HG03135 (cell line): ENCODE measurements around the gene DAP.
"Not testable (repeated sequence)": the region's sequence is repeated elsewhere in the genome, so short reads cannot be mapped to it uniquely, and the experiment has no call there.

Experiments
- ATAC-seq: cut with Tn5 transposase; IDR thresholded peaks from one replicate; pipeline ENCODE4 v1.9.1; 2021; ENCODE audit warnings: mild to moderate bottlenecking, moderate library complexity; ENCODE audit not compliant: unreplicated experiment

Gene DAP

DNA sequence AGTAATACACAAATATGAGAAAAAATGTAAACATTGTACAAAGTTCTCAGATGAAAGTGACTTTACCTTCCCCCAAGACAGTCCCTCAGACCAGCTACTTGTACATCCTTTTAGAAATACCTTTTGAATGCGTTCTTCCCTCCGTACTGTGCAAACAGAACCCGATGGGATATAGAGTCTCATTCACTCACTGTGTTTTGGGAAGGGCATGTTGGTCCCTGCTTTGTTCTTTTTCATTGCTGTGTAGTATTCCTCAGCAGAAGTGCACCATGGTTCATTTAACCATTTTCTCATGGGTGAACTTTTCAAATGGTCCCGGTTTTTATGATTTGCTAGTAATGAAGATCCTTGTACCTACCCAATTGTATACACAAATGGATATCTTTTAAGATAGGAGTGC lies 102.8 kb downstream of the DAP start:
- no peak for ATAC-seq

DNA sequence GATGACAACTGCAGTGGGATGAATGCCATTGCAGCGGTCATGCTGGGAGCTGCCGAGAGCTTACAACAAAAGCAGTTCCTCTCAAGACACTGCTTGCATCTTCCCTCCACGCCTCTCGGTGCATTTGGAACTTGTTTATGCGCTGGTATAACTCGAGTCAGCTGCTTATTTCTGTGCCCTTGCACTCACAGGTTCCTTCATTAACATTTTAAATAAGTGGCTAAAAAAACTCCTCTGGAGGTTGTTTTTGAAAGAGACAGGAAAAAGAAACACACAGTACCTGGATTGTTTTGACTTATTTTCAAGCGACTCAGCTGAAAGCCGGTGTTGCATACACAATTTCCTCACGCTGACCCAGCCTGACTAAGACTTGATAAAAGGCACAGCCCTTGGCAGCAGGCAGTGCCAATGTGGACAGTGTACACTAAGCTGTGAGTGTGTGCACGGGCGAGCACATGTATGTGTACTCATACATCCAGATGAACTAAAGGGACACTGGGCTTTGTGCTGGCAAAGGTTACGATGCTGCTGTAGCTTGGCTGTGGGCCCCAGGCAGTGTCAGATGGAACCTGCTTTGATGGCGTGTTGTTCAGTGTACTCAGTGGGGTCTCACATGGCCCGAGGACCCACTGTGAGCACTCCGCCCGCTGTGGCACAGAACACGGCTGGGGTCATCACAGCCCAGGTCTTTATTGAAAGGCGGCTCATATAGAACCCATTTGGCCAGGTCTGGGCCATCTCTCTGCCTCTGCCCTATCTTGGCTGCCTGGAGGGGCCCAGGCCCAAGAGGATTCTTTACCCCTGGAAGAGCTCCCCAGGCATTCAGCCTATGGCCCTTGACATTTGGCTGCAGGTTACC lies 104.8 kb downstream of the DAP start:
- ATAC-seq, result no peak

DNA sequence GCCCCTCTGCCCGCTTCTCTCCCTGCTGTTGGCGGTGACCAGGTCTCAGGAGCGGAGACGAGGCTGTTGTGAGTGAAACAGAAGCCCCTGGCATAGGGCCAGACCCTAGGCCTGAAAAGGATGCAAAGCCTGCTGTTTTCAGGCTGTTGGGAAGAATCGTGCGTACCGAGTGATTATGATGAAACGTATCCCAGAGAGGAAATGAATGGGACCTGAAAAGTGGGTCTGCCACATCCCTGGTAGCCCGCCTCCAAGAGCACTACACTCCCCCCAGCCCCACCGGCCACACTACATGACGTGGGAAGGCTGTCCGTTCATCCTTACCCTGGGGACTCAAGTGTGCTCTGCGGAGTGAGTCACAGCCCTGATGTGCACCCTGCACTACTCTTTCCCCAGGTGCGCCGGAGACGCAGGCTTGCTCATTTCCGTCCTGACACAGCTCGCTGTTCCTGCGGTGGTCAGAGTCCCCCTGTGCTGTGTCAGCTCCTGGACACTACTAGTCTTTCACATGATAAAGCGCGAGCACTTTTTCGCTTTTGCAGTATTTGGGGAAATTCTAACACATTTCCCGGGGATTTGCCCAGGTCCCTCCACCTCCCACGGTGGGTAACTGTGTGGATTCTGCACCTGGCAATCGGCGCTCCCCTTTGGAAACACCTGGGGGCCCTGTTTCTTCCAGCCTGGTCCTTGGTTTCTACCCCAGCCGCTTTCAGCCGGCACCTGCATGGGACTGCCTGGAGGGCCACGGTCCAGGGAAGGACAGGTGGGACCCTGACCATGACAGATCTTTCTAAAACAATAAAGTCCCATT lies 105.7 kb downstream of the DAP start:
- ATAC-seq, result no peak

DNA sequence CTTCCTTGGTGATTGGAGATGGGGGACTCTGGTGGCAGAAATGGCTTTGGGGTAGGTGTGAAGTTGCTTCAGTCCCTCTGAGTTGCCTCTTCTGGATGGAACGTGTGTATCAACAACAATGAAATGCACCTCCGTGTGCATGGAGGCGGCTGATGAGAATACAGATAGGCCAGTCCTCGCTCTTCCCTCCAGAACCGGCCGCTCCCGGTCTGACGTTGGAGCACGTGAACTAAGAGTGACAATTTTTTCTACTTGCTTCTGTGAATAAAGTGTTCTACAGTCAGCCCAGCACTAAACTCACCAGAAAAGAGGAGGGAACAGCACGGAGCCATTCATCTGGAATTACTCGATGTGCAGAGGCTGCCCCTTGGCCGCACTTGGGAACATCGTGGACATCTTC lies 106.5 kb downstream of the DAP start:
- ATAC-seq, result no peak

DNA sequence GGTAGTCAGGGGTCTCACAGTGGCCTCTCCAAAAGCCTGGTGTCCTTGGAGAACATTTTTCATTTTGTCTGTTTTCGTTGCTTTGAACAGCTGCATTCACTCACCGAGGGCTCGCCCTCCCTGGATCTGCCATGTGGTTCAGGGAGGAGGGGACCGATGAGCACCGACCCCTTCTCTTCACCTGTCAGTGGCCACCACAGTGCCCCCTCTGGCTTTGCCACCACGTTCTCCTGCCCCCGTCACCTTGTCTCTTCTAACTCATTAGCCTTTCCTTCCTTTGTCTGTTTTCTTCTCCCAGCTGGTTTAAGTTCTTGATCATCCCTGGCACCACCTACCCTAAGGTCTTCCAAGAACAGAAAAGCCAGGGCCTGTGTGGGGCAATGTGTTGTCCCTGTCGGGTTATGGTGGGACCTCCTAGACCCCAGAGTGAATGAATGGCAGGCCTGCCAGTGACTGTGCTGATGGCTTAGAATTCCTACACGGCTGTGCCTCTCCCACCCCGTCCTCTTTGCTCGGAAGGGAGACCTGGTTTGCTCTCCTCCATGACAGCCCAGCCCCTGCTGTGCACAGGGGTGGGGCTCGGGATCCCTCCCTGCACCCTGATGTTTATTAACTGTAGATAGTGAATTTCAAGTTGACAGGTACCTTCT lies 107.2 kb downstream of the DAP start:
- ATAC-seq, result no peak

DNA sequence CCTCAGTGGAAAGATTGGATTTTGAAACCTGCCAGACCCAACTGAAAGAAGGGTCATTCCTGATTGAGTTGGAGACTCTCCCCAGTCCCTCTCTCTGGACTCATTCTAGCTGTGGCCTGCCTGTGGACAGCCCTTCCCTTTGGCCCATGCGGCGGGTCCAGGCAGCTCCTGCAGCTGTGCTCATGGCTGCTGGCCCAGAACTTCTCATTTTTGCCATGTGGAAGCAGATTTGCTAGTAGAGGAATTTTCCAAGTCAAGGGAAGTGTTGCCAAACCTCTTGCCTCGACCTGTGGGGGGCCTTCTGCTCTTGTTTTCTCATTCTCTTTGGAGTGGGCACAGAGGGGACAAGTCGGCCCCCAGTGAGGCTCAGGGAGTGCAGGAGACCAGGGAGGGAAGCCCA lies 108.0 kb downstream of the DAP start:
- no peak for ATAC-seq

DNA sequence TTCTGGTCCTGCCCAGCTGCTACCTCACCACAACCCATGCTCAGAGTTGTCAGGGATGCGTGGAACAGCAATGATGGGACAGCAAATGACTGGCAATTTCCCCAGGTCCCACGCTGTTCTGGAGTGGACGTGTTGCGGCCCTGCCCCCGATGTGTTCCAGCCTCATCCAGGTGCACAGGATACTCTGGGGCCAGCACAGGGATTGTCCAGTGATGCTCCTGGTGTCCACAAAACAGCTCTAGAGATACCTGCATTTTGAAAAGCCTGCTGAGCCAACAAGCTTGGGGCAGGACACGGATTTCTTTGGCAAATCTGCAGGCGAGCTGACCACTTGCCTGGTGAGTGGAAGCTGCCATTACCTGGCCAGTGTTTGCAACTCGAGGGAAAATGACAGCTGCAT lies 108.4 kb downstream of the DAP start:
- ATAC-seq, result no peak

DNA sequence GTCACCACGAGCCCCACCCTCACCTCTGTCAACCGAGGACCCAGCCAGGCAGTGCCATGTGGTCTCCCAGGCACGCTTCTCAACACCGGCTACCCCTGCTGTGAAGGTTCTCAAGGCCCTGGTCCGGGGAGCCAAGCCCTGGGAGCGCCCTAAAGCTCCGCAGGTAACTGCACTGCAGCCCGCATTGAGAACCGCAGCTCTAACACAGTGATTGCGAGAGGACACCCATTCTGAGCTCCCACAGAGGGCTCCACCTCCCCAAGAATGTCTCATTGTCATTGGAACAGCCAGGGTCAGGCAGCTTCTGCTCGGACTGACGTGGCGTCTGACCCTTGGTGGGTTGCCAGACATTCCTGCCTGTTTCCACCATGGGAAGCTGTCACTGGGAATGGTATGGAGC lies 108.9 kb downstream of the DAP start:
- no peak for ATAC-seq

DNA sequence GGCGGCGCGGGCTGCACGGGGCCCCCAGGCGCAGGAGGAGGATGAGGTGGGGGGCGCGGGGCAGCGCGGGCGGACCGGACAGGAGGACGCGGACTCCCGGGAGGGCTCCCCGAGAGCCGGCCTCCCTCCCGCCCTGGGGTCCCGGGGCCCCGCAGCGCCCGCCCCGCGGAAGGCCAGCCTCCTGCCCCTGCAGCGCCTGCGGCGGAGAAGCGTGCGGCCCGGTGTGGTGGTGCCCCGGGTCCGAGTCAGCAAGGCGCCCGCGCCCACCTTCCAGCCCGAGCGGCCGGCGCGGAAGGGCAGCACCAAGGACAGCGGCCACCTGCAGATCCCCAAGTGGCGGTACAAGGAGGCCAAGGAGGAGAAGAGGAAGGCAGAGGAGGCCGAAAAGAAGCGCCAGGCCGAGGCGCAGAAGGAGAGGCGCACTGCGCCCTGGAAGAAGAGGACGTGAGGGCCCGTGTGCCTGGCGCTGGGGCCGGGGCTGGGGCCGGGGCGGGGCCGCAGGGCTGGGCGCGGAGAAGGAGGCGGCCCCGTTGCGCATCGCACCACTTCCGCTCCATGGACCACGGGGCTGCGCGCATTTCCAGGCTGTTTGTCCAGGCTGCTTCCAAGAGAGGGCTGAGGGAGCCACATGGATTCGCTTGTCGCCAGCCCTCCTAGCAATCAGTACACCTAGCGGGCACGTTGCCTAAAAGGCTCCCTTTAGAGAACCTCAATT lies 111.2 kb downstream of the DAP start:
- no peak for ATAC-seq

DNA sequence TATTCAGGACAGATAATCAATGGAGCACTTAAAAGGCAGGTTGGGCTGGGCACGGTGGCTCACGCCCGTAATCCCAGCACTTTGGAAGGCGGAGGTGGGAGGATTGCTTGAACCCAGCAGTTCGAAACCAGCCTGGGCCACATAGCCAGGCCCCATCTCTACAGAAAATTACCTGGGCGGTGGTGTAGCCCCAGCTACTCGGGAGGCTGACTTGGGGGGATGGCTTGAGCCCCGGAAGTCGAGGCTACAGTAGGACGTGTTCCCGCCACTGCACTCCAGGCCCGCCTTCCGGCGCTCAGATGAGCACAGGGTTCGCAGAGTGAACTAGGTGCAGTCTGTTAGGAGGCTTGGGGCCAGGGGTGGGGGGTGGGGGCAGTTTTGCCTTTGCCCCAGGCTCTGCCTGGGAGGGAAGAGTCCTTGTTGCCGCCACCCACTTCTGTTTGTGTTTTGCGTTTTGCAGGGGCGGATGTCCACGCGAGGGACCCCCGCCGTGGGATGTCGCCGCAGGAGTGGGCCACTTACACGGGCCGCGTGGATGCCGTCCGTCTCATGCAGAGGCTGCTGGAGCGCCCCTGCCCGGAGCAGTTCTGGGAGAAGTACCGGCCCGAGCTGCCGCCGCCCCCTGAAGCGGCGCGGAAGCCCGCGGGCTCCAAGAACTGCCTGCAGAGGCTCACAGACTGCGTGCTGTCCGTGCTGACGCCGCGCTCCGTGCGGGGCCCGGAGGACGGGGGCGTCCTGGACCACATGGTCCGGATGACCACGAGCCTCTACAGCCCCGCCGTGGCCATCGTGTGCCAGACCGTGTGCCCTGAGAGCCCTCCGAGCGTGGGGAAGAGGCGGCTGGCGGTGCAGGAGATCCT lies 112.0 kb downstream of the DAP start:
- ATAC-seq, result no peak

DNA sequence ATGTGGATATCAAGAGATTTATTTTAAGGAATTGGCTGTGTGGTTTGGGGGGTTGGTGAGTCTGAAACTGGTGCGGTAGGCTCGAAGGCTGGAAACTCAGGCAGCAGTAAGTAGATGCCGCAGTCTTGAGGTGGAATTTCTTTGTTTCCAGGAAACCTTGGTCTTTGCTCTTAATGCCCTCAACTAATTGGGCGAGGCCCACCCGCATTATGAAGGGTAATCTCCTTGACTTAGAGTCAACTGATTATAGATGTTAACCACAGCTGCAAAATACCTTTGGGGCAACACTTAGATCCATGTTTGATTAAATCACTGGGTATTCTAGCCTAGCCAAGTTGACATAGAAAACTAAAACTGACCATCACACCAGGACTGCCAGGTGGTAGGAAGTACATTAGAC lies 113.4 kb downstream of the DAP start:
- no peak for ATAC-seq

DNA sequence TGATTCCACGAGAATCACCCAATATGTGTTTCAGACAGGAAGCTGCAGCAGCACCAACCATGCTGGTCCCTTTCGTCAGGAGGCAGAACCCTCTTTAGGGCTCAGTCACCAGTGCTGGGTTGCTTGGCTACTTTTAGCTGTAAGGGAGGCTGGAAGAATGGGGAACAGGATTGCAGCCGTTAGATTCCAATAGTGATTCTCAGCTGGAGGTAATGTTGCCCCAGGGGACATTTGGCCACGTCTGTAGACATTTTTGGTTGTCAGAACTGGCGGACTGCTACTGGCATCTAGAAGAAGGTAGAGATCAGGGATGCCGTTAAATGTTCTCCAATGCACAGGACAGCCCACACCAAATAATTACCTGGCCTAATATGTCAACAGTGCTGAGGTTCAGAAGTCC lies 115.4 kb downstream of the DAP start:
- ATAC-seq, result no peak

DNA sequence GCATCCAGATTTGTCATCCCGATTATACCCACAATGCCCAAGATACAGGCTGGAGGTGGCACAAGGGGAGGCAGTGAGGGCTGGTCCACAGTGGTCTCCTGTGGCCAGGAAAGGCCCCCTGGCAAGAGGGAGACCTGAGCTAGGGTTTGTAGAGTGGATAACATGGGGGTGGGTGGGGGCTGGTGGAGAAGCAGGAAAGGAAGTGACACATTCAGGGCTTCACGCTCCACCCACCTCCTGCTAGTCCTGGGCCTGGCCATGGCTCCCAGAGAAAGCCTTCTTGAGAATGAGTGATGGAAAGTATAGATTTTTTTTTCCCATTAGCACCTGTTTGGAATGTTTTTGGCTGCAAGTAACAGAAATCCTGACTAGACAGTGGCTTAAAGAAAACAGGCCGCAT lies 115.9 kb downstream of the DAP start:
- no peak for ATAC-seq

DNA sequence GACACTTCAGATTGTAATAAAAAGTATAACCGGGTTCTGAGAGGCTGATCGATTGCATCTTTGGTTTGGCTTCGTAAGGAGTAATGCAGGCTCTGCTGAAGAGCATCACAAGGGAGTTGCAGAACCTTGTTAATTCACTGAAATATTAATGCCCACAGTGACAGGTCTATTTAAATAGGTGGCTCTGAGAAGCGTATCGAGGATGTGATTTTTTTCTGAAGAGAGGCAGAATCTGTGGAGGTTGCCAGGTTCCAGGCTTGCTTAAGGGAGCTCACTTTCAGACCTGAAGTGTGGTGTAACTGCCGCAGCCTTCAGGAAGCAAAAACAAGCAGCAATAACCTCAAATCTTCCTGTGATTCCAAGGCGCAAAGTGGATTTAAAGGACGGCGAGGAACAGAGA lies 116.8 kb downstream of the DAP start:
- no peak for ATAC-seq

DNA sequence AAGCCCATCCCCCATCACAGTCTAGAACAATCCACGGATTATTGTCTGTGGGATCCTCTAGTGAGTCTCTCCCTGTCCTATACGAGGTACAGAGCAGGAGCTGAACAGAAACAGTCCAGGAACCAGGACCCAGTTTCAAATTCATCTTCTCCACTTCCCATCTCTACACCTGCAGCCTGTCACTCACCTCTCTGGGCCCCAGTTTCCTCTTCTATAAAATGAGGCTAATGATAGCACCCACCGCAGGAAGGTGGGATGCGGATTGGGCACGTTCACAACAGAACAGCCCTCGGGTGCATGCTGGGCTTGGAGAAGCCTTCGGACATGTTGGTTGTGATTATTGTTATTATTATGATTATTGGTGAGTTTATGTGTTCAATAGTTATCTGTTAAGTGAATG lies 118.7 kb downstream of the DAP start:
- no peak for ATAC-seq

DNA sequence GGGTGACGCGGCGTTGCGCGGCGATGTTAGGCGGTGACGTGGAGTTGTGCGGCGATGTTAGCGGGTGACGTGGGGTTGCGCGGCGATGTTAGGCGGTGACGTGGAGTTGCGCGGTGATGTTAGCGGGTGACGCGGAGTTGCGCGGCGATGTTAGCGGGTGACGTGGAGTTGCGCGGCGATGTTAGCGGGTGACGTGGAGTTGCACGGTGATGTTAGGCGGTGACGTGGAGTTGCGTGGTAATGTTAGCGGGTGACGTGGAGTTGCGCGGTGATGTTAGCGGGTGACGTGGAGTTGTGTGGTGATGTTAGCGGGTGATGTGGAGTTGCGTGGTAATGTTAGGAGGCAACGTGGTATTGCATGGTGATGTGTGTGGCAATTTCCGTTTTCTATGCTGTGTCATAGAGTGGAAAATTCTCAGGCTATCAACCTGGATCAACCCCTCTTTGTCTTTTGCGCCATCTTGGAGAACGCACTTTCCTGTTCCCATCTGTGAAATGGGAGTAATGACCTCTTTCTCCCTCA lies 121.1 kb downstream of the DAP start:
- ATAC-seq, result no peak

DNA sequence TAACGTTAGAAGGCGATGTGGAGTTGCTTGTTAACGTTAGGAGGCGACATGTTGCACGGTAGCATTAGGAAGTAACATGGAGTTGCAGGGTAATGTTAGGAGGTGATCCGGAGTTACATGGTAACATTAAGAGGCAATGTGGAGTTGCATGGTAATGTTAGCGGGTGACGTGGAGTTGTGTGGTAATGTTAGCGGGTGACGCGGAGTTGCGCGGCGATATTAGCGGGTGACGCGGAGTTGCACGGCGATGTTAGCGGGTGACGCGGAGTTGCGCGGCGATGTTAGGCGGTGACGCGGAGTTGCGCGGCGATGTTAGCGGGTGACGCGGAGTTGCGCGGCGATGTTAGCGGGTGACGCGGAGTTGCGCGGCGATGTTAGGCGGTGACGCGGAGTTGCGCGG lies 122.3 kb downstream of the DAP start:
- ATAC-seq, result not testable (repeated sequence)

DNA sequence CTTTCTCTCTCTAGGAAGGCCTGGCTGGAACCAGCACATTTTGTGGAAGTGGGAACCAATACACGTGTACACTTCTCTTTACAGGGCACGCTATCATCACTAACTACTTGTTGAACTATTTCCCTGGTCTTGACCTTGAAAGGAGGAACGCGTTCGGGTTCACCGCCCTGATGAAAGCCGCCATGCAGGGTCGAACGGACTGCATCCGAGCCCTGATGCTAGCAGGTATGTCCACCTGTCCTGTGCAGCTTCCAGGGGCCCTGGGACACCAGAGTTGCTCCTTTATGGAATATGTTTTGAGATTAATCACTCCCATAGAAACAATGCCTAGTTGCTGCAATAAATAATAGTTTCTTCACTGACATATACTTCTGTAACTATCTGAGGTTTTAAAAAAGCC lies 123.1 kb downstream of the DAP start:
- ATAC-seq, result no peak

DNA sequence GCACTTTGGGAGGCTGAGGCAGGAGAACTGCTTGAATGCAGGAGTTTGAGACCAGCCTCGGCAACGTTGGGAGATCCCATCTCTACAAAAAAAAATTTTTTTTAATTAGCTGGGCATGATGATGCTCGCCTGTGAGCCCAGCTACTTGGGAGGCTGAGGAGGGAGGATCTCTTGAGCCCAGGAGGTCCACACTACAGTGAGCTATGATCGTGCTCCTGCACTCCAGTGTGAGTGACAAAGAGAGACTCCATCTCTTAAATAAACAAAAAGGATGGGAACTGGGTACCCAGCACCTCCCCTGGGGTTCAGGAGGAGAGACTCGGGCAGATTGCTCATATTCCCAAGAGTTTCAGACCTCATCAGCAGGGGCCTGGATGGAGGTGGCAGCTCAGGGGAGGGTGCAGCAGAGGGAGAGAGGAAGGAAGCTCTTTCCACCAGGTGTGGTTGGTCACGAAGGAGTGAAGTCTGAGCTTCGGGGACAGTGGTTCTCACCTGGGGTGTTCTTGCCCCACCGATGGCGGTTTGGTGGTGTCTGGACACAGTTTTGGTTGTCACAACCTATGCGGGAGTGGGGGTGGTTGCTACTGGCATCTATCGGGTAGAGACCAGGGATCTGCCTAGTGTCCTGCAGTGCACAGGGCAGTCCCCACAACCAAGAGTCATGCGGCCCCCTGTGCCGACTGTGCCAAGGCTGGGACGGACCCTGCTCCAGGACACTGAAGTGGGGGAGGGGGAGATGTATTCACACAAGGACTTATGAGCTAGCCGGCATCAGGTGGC lies 124.5 kb downstream of the DAP start:
- no peak for ATAC-seq
